Keratinocyte (primary cell): ENCODE data around the gene LSP1.

Experiments
- CTCF ChIP-seq, 3 experiments: IDR thresholded peaks in 1 of 3; conservative IDR thresholded peaks in 1 of 3; optimal IDR thresholded peaks in 1 of 3; 2 replicates in 2 of 3; 3 replicates in 1 of 3; pipeline versions ENCODE3 to v1.5.1; 2011; ENCODE audit warnings: low read length in 3 of 3, mild to moderate bottlenecking in 3 of 3, moderate library complexity in 2 of 3, control low read depth in 1 of 3, inconsistent platforms in 1 of 3; ENCODE audit not compliant: insufficient read depth in 2 of 3; ENCODE audit errors: extremely low read depth in 1 of 3
- EZH2 ChIP-seq: IDR thresholded peaks from one replicate; pipeline ENCODE4 v1.6.1; 2012; ENCODE audit warnings: inconsistent platforms, mild to moderate bottlenecking, low read length, moderate library complexity

GRCh38 chr11:1819074-1819473 is 33.8 kb upstream of the LSP1 start:
- no peak for TF ChIP-seq CTCF (optimal IDR thresholded peaks at IDR 0.05 in 1 of 3, IDR thresholded peaks at IDR 0.05 in 1 of 3, conservative IDR thresholded peaks at IDR 0.05 in 1 of 3; ENCODE audit: extremely low read depth in 1 of 3, insufficient read depth in 2 of 3, low read length in 3 of 3)
- no peak for TF ChIP-seq EZH2
